ENCODE data around the gene HSPA1A.

HSPA1A gene

DNA sequence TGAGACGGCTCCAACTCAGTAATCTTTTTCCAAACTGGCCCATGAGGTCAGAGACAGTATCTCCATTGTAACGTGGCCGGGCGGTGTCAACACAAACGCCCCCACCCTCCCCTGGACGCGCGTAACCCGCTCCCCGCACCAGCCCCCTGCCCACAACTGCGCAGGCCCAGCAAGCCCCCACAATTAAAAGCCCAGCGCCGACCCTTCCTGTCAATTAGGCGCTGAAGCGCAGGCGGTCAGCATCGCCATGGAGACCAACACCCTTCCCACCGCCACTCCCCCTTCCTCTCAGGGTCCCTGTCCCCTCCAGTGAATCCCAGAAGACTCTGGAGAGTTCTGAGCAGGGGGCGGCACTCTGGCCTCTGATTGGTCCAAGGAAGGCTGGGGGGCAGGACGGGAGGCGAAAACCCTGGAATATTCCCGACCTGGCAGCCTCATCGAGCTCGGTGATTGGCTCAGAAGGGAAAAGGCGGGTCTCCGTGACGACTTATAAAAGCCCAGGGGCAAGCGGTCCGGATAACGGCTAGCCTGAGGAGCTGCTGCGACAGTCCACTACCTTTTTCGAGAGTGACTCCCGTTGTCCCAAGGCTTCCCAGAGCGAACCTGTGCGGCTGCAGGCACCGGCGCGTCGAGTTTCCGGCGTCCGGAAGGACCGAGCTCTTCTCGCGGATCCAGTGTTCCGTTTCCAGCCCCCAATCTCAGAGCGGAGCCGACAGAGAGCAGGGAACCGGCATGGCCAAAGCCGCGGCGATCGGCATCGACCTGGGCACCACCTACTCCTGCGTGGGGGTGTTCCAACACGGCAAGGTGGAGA, at the start of gene HSPA1A, which contains the start of gene HSPA1L:
HSPA1A (plus strand) TSS at position 519 of the 814 bp plus-strand sequence; CDS start at position 733, 214 bp downstream.
HSPA1L (minus strand) TSS at position 259 of the 814 bp plus-strand sequence. CDS start 3,311 bp downstream, outside the sequence.
- H3K4me3 ChIP-seq (replicated peaks; ENCODE audit: low read depth, low read length), result peak within 1 kb of the TSS; percentile 66
- DNase-seq (ENCODE audit: low read depth), result peak; percentile 96
- TF ChIP-seq, protein P1, sequence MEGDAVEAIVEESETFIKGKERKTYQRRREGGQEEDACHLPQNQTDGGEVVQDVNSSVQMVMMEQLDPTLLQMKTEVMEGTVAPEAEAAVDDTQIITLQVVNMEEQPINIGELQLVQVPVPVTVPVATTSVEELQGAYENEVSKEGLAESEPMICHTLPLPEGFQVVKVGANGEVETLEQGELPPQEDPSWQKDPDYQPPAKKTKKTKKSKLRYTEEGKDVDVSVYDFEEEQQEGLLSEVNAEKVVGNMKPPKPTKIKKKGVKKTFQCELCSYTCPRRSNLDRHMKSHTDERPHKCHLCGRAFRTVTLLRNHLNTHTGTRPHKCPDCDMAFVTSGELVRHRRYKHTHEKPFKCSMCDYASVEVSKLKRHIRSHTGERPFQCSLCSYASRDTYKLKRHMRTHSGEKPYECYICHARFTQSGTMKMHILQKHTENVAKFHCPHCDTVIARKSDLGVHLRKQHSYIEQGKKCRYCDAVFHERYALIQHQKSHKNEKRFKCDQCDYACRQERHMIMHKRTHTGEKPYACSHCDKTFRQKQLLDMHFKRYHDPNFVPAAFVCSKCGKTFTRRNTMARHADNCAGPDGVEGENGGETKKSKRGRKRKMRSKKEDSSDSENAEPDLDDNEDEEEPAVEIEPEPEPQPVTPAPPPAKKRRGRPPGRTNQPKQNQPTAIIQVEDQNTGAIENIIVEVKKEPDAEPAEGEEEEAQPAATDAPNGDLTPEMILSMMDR (IDR thresholded peaks at IDR 0.05; ENCODE audit: low read length, missing control alignments), result no peak

DNA sequence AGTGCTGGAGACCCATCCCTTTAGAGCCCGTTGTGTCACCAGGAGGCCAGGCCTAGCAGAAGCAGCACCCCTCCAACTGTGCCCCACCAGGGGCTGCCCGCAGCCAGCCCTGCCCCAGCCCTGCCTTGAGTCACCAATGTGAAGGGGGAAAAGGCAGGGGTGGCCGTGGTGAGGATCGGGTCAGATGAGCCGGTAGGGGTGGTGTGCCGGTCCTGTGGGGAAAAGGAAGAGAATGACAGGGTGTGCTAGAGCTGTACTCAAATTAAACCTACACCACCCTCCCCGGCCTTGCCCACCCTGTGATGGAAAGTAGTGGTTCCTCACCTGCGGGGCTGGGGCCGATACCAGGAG, 49.8 kb upstream of the HSPA1A start:
- DNase-seq (ENCODE audit: low read depth), result no peak
- TF ChIP-seq, protein P1 (IDR thresholded peaks at IDR 0.05; ENCODE audit: low read length, missing control alignments), result no peak
- H3K4me3 ChIP-seq (replicated peaks; ENCODE audit: low read depth, low read length), result no peak overlapping the region

DNA sequence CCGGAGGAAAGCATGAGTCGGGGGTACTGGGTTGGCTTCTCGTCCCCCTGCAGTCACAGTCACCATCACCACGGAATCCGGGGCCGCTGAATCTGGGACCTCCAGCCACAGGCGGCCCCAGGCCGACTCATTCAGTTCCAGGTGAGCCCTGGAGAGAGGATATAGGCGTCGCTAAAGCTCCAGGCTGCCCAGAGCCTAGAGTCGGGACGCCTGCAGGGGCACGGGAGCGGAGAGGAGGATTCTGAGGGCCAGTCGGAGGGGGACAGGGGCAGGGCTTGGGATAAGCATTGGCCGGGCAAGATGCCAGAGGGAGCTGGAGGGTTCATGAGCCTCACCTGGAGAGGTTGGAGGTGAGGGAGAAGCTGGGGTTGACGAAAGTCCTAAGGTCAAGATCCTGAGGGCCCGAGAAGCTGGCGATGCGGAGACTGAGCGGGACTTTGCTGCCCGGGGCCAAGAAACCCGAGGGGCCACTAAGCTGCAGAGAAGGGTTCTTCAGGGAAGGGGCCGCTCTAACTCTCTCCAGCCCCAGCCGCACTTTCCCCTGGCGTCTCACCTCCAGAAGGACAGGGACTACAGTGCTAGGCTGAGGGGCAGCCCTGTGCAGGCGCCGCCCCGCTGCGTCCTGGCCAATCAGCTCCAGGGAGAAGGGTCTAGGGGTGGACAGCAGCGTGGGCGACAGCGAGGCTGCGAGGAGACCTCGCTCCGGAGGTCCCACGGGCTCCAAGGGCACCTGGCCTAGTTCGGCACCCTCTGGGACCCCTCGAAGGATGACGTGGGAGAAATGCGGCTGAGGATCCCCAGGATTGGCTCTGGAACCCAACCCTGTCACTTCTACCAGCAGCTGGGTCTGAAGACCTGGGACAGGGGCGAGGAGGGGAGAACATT, 49.2 kb upstream of the HSPA1A start:
- H3K4me3 ChIP-seq (replicated peaks; ENCODE audit: low read depth, low read length), result peak overlapping the region; percentile 12
- no peak for DNase-seq (ENCODE audit: low read depth)
- TF ChIP-seq, protein P1 (IDR thresholded peaks at IDR 0.05; ENCODE audit: low read length, missing control alignments), result no peak

DNA sequence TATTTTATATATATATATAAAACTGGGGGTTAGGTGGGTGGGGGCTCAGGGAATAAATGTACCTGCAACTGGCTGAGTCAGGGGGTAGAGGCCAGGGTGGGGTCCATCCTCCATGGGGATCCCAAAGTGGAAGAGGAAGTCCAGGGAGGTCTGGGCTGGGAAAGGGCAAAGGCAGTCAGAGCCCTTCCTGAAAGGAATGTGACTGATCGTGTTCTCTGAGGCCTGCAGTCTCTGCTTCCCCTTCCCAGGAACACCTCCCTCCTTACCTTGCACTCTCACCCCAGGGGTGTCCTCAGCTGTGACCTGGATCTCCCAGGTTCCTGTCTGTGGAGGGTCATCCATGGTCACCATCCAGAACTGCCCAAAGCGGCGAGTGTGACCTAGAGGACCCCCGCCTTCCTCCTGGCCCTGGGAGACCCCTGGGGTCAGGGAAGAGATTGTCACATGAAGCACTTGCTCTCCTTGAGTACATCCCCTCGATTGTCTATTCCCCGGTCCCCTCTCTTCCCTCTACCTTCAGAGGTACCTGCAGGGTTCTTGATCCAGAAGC, 48.2 kb upstream of the HSPA1A start:
- H3K4me3 ChIP-seq (replicated peaks; ENCODE audit: low read depth, low read length), result no peak overlapping the region
- no peak for DNase-seq (ENCODE audit: low read depth)
- TF ChIP-seq, protein P1 (IDR thresholded peaks at IDR 0.05; ENCODE audit: low read length, missing control alignments), result no peak

DNA sequence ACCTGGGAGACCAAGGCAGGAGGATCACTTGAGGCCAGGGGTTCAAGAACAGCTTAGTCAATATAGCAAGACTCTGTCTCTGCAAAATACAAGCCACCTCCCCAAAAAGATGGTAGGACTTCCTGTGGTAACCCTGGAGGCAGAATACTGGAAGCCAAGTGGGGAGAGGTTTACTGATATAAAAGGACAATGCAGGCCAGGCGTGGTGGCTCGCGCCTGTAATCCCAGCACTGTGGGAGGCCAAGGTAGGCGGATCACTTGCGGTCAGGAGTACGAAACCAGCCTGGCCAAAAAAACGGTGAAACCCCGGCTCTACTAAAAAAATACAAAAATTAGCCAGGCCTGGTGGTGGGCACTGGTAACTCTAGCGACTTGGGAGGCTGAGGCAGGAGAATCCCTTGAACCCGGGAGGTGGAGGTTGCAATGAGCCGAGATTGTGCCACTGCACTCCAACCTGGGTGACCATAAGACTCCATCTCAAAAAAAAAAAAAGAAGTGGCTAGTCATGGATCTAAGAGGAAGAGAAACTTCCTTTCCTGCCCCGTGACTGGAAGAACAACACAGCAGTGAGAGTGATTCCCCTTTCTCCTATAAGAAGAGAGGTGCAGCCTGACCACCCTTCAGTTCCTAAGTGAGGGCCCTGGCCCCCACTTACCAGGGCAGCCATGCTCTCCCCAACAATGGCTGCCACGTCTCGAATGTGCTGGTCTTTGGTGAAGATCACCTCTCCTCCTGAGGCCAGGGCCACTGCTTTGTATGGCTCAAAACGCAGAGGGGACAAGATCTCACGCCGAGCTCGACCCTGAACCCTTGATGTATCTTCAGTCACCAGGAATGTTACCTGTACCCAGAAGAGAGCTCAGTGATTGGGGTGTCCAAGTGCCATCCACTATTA, 46.7 kb upstream of the HSPA1A start:
- TF ChIP-seq, protein P1 (IDR thresholded peaks at IDR 0.05; ENCODE audit: low read length, missing control alignments), result no peak
- DNase-seq (ENCODE audit: low read depth), result no peak
- H3K4me3 ChIP-seq (replicated peaks; ENCODE audit: low read depth, low read length), result no peak overlapping the region
